GM19023 (cell line): ENCODE results near the gene IFNK.
A peak's percentile ranks its signal among the peaks of the same experiment; 100 is the strongest.
"Not testable (repeated sequence)": the region's sequence is repeated elsewhere in the genome, so short reads cannot be mapped to it uniquely, and the experiment has no call there.

Experiments used
- ATAC-seq: cut with Tn5 transposase; IDR thresholded peaks from one replicate; pipeline ENCODE4 v1.9.1; 2021; ENCODE audit warnings: mild to moderate bottlenecking, moderate library complexity; ENCODE audit not compliant: unreplicated experiment

Gene IFNK, protein sequence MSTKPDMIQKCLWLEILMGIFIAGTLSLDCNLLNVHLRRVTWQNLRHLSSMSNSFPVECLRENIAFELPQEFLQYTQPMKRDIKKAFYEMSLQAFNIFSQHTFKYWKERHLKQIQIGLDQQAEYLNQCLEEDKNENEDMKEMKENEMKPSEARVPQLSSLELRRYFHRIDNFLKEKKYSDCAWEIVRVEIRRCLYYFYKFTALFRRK

DNA sequence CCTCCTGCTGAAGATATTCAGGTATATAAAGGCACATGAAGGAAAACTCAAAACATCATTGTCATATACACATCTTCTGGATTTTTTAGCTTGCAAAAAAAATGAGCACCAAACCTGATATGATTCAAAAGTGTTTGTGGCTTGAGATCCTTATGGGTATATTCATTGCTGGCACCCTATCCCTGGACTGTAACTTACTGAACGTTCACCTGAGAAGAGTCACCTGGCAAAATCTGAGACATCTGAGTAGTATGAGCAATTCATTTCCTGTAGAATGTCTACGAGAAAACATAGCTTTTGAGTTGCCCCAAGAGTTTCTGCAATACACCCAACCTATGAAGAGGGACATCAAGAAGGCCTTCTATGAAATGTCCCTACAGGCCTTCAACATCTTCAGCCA is at the start of gene IFNK:
Gene IFNK, plus strand, starts transcription at position 55 of the 400 bp plus-strand sequence. Its CDS starts 47 bp downstream, at position 102.
- ATAC-seq, result no peak

DNA sequence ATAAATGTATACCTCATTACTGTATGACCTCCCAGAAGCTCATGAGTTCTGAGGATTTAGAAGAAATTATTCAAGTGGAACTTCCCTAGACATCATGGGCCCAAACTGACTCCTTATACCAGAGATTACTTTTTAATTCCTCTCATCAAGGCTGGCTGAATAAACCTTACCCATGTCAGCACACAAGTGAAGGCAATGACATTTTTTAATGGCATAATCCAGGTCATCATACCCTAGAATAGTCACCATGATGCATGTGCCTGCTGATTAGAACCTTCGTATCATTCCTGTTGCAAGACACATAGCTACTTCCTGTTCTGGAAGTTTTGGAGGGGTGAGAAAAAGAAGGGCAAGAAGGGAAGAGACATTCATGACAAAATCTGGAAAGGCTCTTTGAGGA is 49.8 kb upstream of the IFNK start:
- no peak for ATAC-seq

DNA sequence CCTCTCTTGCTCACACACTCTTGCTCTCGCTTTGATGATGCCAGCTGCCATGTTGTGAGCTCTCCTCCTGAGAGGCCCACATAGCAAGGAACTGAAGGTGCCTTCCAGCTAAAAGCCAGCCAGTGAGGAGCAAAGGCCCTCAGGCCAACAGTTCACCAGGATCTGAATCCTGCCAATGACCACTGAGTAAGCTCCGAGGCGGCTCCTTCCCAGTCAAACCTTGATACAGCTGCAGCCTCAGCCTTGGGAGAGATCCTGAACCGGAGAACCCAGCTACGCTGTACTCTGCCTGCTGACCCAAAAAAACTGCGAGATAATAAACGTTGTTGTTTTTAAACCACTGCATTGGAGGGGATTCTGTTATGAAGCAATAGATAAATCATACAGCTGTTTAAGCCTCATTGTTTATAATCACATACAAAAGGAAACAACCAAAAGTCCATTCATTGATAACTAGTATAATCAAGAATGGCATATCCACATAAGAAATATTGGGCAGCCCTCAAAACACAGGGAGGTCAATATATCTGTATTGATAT is 49.0 kb upstream of the IFNK start:
- no peak for ATAC-seq

DNA sequence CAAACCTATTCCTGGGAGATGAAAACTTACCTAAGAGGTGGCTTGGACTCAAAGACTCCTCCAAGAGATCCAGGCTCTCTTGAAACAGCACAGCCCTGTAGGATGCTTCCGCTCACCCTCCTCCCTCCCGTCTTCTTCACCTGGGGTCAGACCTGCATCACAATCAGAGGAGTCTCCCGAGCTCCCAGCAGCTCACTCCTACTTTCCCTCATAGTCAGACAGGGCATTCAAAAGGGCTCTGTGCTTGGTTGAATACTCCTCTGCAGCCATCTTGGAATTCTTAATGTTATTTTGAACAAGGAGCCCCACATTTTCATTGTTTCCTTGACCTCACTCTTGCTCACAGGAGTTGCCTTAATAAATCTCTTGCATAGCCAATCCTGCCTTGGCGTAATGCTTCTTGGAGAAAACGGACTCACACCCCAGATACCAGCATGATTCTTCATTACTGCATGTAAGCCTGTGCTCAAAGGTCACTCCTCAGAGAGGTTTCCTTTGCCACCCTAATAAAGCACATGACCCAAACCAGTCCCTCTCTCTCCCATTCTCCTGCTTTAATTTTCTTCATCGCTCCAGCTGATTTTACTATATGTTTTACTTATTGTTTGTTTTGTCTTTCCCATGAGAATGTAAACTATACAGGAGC is 47.1 kb upstream of the IFNK start:
- no peak for ATAC-seq

DNA sequence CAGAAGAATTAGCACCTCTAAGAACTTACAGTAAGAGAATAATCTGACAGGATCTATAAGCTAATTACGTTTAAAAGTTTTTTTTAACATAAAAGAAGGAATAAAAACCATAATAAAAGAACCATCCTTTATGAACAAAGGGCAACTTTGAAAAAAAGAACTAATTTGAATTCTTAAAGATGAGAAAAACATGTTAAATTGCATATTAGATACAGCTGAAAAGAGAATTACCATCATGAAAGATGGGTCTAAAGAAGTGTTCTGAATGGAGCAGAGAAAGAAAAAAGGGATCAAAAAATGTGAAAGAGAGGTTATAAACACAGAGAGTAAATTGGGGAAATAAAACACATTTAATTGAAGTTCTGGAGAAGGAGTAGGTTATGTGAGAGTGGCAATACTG is 45.8 kb upstream of the IFNK start:
- ATAC-seq, result no peak

DNA sequence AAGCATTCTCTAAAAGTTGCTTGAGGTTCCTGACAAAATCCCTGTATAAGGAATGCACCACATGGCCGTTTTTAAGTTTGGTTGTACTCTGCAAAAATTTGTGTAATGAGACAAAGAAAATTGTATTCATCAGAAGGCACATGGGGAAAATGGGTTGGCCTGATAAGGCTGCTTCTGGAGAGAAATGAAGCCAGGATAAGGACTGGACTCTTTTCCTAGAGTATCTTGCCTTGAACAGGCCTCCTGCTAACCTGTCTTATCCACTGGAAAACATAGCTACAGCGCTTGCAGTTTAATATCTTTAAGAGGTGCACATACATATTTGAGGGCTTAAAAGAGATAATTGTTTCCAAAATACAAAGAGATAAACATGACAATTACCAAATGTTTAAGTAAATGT is 41.4 kb upstream of the IFNK start:
- no peak for ATAC-seq

DNA sequence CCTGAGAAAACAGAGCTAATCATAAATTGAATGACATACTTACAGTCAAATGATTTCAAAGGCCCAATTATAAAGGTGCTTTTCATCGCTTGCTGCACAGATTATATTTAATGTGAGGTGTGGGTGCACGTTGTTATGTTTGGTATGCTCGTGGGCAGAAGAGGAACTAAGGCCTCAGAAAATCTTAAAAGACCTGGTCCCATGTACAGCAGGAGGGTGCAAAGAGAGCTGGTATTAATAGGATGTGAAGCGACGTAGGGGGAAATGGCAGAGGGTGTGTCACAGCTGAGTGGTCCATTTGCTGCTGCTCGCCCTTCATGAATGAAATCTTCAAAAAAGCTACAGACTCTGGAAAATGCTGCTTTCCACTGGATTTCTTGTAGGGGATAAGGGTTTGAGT is 40.5 kb upstream of the IFNK start:
- ATAC-seq, result no peak

DNA sequence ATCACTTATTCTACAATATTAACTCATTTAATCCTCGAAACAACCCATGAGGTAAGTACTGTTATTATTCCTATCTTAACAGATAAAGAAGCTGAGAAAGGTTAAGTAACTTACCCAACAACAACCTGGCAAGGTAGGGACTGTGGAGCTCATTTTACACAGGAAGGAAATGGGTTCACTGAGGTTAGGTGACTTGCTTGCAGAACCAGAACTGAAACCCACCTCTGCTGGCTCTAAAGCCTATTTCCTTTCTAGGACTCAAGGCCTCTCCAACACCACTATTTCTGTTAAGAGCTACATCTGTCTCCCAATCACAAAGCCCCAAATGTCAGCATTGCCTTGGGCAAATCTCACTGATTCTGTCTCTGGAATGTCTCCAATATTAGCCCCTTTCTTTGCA is 38.9 kb upstream of the IFNK start:
- ATAC-seq, result peak; percentile 69

DNA sequence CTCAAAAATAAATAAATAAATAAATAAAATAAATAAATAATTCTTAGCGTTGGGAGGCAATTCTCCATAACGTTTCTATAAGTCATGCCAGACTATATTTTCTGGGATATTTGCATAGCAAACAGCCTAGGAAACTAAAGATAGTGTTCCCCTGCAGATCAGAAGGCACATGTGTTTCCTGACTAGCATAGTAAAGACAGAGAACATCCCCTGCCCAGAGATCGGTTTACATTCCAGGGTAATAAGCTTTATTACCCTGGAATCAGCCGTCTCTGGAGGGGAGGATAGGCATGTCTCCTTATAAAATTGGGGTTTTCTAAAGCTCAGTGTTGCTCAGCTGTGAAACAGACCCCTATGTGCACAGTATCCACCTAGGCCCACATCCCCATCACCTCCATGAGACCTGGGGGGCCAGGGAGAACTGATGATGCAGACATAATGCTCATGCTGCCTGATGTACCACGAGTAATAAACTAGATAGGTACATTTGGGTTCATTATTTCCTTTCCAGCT is 36.9 kb upstream of the IFNK start:
- no peak for ATAC-seq

DNA sequence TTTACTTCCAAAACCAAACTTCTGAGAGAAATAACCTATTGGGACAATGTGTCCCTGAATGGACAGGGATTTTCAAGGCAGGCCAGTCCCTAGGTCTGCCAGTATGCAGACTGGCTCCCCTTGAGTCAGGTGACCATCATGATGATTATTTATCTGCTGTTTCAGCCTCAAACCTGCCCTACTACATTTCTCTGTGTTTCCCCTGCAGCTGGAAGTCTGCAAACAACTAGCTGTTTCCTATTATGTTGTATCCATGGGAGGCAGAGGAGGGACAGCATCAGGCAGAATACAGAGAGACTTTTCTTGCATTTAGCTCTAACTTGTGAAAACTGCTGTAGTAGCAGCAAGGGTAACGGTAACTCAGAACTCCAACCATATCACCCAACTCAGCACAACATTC is 36.2 kb upstream of the IFNK start:
- no peak for ATAC-seq

DNA sequence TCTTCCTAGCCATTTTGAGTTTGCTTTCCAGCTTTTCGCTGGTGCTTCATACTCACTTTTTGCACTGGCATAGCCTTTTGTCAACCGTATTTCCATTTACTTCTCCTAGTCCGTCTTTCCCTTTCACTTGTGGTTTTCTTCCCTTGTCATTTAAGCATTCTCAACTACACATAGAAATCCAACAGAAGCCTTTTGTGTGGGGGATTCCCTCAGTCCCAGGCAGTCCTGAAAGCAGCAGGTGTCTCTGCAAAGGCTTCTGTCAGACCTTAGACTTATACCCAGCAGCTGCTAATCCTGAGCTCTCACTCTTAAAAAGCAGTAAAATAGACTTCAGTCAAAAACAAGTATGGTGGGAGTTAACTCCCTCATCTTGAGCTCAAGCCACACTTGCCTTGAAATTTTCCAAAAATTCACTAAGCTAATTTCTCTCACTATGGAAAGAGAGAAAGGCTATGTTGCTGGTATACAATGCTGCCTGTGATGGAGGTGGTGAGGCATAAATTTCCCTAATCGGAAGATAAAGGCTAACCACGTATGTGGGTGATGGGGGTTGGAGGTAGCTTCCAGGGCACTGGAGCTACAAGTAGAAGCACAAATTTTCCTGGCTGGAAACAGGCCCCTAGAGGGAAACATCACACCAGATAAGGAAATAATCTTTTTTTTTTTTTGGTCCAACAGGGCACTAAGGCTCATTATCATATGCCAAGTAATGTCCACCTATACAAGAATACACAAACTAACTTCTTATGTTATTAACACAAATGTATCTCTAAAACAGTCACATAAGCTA is 34.8 kb upstream of the IFNK start:
- ATAC-seq, result peak; percentile 85

DNA sequence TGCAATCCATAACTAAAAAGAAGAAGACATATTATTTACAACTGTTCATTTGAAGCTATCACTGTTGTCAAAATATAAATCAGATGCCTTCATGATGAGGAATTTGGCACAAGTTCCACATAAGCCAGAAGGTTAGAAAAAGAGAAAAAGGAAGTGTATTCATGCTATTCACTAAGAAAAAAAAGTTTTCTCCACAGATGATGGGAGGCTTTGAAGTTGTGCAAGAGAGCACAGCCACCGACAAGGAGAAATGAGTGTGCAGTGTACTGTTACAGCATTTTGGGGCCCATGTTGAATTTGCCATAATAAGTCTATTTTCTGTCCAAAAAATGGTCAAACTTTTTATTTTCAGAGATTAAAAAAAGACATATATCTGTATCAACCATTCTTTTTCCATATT is 32.9 kb upstream of the IFNK start:
- no peak for ATAC-seq

DNA sequence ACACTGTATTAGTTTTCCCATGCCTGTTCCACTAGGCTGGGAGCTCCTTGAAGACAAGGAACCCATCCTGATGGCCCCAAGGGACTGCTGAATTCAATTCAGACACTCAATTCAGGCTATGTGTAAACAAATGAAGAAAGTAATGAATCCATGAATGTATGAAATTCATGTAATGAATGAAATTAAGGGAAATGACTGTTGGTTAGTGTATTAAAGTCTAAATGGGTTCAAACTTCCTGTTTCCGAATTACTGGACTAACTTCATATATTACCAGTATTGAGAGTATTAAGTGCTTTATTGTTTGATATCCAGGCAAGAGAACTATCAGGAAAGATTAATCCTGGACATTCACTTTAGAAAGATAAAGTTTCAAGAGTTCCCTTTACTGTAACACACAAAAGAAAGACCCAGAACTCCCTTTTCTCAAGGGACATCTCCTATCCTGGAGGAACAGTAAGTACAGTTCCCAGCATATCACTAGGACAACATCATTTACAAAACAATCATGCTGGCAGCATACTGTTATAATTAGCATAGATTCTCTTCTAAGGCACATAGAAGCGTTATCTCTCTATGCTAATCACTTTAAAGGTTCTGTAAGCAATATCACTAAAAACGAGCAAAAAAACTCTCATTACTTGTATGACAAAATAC is 28.5 kb upstream of the IFNK start:
- ATAC-seq, result no peak

DNA sequence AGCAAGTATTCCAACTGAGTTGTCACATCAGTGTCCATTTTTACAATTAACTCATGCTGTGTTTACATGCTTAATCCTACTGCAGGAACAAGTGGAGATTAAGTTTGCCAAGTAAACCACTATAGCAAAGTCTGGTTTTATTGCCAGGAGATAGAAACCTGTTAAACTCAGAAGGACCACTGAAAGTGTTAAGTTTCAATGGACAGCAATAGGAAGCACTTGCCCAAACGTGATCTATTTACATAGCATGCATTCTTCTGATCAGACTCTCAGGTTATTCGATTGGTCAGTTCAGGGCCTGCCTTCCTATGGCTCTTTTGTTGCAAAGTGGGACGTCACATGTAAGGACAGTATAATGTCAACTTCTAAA is 28.0 kb upstream of the IFNK start:
- no peak for ATAC-seq

DNA sequence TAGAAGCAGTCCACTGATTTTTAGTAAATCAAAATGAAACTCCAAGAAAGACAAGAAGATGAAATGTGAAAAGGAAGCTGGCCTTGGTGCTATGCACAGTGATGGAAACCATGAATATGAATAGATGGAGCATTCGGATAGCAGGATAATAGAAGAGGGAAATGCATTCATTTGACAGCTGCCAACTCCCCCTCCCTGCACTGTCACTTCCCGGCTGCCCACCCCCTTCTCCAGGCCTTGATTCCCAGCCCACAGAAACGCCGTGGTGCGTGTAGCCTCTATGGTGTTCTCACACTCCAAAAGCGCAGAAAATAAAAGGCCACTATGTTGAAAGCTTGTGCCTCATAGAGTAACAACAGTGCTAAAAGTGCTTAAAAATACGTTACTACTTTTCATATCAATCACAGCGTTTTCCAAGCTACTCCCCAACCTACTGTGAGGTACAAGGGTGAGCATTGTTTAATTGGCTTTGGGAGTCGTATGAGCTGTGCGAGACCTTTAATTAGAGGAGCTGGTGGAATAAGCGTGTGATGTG is 26.1 kb upstream of the IFNK start:
- no peak for ATAC-seq

DNA sequence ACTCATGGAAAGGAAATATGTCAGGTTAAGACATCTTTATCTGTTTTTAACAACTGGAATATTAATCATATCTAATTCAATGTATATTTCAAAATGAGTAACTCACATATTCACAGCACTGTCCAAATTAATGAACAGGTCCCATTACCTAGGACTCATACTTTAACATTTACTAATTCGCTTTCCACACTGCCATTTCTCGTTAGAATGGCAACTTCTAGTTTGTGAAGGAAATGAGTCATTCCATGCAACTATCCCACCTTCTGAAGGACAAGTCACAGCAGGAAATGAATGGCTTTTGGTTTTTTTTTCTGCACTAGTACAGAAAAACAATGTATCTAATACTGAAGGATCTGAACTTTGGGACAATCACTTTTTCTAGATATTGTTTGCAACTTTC is 24.6 kb upstream of the IFNK start:
- ATAC-seq, result no peak

DNA sequence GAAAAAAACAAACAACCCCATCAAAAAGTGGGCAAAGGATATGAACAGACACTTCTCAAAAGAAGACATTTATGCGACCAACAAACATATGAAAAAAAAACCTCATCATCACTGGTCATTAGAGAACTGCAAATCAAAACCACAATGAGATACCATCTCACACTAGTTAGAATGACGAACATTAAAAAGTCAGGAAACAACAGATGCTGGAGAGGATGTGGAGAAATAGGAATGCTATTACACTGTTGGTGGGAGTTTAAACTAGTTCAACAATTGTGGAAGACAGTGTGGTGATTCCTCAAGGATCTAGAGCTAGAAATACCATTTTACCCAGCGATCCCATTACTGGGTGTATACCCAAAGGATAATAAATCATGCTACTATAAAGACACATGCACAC is 23.2 kb upstream of the IFNK start:
- ATAC-seq, result not testable (repeated sequence)

DNA sequence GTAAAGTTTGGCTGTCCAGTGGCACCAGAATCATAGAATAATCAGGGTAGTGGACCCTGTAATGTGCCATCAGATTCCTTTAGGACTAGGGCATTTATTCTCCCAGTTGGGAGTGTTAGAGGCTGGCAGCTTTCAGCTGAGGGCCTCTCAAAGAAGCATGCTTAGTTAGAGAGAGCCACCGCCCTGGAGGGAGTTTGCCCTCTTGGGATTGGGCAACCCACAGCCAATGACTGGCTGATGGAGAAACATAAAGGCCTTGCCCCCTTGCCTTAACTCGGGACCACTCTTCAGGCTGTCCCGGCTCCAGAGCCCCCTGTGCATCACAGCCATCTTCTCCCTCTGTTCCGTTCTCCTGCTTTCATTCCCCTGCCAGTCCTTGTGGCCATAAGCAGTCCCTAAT is 20.5 kb upstream of the IFNK start:
- ATAC-seq, result no peak

DNA sequence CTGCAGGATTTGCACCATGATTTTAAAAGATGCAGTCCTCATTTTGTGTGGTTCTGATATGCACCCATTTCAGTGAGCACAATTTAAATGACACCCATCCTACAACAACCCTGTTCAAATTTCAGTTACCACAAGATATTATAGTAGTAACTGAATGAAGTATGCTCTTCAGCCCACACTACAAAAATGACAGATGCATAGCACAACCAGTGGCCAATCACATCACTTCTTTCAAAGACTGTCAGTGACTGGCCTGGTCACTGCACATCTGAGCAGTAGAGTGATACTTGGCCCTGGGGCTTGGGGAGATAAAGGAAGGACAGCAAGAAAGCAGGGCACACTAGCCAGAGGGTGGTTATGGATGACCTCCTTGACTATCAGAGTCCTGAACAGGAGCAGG is 19.8 kb upstream of the IFNK start:
- no peak for ATAC-seq

DNA sequence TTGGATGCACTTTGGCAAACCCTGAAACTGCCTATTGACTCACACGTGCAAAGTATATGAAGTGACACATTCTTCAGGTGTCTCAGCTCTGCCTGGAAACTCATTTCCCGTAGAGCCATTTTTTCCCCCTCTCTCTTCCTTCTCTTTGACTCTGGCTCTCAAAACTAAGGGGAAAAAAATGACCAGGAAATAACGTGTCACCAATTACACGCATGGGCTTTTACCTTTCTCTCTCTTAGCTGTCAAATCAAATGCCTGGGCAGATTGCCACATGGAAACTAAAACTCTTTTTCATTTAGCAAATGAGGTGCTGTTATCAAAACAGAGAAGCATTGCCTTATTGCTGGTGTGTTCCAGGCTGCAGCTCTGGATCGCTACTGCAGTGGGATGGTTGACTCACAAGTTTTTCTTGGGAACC is 18.3 kb upstream of the IFNK start:
- ATAC-seq, result no peak

DNA sequence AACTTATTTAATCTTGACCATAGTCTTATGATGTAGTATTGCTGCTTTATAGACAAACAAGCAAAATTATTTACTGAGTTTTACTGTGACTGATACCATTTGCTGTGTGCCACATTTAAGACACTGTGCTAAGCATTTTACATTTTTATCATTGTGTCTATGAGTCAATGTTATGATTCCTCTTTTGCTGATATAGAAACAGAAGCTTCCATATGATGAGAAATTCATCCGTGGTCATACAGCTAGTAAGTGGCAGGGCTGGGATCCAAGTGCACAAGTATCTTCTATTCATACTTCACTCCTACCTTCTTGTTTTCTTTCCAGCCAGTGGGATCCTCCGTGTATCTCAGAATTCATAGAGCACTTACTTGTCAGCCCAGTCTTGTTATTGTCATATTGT is 17.1 kb upstream of the IFNK start:
- ATAC-seq, result no peak
